Caco-2 (cell line): ENCODE results near the gene JUP. TPM values are rescaled to one million over a fixed set of nuclear protein-coding genes. Genes with fewer than 3 reads are reported as not detected.
A peak's percentile ranks its signal among the peaks of the same experiment; 100 is the strongest.

Experiments used
- BruUV-seq: library from RNA; stranded (reverse); fragments of 400-500 nt; replicated peaks from 2 replicates; lab custom pipeline; 2021; lab: Mats Ljungman, UMichigan
- CTCF ChIA-PET: fragments of 300-600 bp; sonication (Branson Sonifier 250); formaldehyde crosslinking; loops from one replicate; lab custom pipeline; 2022; ENCODE audit warnings: antibody characterized with exemption; lab: Charles Lee
- POLR2A ChIA-PET: fragments of 300-600 bp; sonication (Branson Sonifier 250); formaldehyde crosslinking; loops from one replicate; lab custom pipeline; 2022; ENCODE audit warnings: antibody characterized with exemption; lab: Charles Lee
- DNase-seq, 2 experiments: peaks; one replicate each; pipeline versions ENCODE4 v3.0.0 to v3.0.0-alpha.2; 2020 to 2022
- H3K27me3 ChIP-seq: replicated peaks from 2 replicates; pipeline ENCODE4 v1.6.0; 2011; ENCODE audit warnings: low read length; ENCODE audit not compliant: control insufficient read depth, insufficient read depth
- H3K36me3 ChIP-seq: 2 replicates; pipeline ENCODE4 v1.5.1; 2011; ENCODE audit warnings: low read length; ENCODE audit not compliant: control insufficient read depth, insufficient read depth
- H3K4me1 ChIP-seq: fragments of 250-450 bp; sonication (Bioruptor Pico); 2 replicates; pipeline ENCODE4 v1.5.1; 2020; ENCODE audit warnings: mild to moderate bottlenecking
- H3K4me3 ChIP-seq: 2 replicates; pipeline ENCODE4 v1.5.1; 2011; ENCODE audit warnings: low read depth, mild to moderate bottlenecking, control low read depth, low read length
- H3K9me3 ChIP-seq: fragments of 250-450 bp; sonication (Bioruptor Pico); 2 replicates; pipeline ENCODE4 v1.5.1; 2020; ENCODE audit warnings: mild to moderate bottlenecking, moderate library complexity
- H3K27ac Mint-ChIP-seq: one replicate; pipeline ENCODE4 v1.8.0; 2022; ENCODE audit warnings: mixed read lengths; ENCODE audit not compliant: unreplicated experiment
- H3K27me3 Mint-ChIP-seq: one replicate; pipeline ENCODE4 v1.8.0; 2022; ENCODE audit warnings: mixed read lengths; ENCODE audit not compliant: insufficient read depth, unreplicated experiment
- H3K36me3 Mint-ChIP-seq: one replicate; pipeline ENCODE4 v1.8.0; 2022; ENCODE audit warnings: mild to moderate bottlenecking, mixed read lengths; ENCODE audit not compliant: insufficient read depth, unreplicated experiment
- H3K4me1 Mint-ChIP-seq: one replicate; pipeline ENCODE4 v1.8.0; 2022; ENCODE audit warnings: low read depth, mixed read lengths; ENCODE audit not compliant: unreplicated experiment
- H3K4me3 Mint-ChIP-seq: one replicate; pipeline ENCODE4 v1.8.0; 2022; ENCODE audit warnings: mild to moderate bottlenecking, moderate library complexity, mixed read lengths; ENCODE audit not compliant: unreplicated experiment
- H3K9me3 Mint-ChIP-seq: one replicate; pipeline ENCODE4 v1.8.0; 2022; ENCODE audit warnings: mixed read lengths; ENCODE audit not compliant: unreplicated experiment
- CTCF ChIP-seq, 2 experiments: fragments of 200-600 bp in 1 of 2; IDR thresholded peaks; 1 replicate in 1 of 2; 2 replicates in 1 of 2; pipeline versions ENCODE4 v1.5.1 to v1.8.0; 2011 to 2022; ENCODE audit warnings: antibody characterized with exemption in 1 of 2, control low read depth in 1 of 2, inconsistent platforms in 1 of 2, low read depth in 1 of 2, low read length in 1 of 2, mild to moderate bottlenecking in 1 of 2, moderate library complexity in 1 of 2; ENCODE audit not compliant: insufficient read depth in 1 of 2, severe bottlenecking in 1 of 2, unreplicated experiment in 1 of 2
- intact Hi-C: fragments of 100-400 bp; cut with micrococcal nuclease; formaldehyde crosslinking; loops from one replicate; pipeline ENCODE4 v1.10.0; 2022; ENCODE audit not compliant: unreplicated experiment
- total RNA-seq: library from RNA; stranded (reverse); gene quantifications from 2 replicates; pipeline ENCODE4 v1.2.3, GENCODE V29; 2022

The JUP gene
- total RNA-seq, 1 experiment from 2014 or later = 419 TPM

GRCh38 chr17:41822216-41823140 lies 36.0 kb upstream of the JUP start:
- Histone ChIP-seq H3K4me3 (no peak overlapping the region), H3K36me3 (peaks cover 1% of the 10 kb centered on the region), H3K9me3 (no peaks in the 10 kb centered on the region), H3K4me1 (no peaks in the 10 kb centered on the region), H3K27me3 (no peaks in the 10 kb centered on the region)
- no peak for DNase-seq
- Mint-ChIP-seq H3K9me3 (no peaks in the 10 kb centered on the region), H3K27ac (peak overlapping the region; percentile 67), H3K36me3 (peaks cover 63% of the 10 kb centered on the region), H3K4me1 (no peaks in the 10 kb centered on the region), H3K27me3 (no peaks in the 10 kb centered on the region), H3K4me3 (no peak overlapping the region)
- ChIA-PET CTCF (interaction anchor here (0.6 kb wide), 2 partner anchors 110 to 1465 kb away, joined by 3 to 4 read pairs; no protein-coding TSS in a partner anchor), POLR2A (interaction anchor here (0.5 kb wide), 1 partner anchor 13 kb away, joined by 4 read pairs; no protein-coding TSS in a partner anchor)
- intact Hi-C loops = no loop called here
- no peak for TF ChIP-seq CTCF (IDR thresholded peaks at IDR 0.05; ENCODE audit: insufficient read depth in 1 of 2, low read depth in 1 of 2, low read length in 1 of 2, severe bottlenecking in 1 of 2, unreplicated experiment in 1 of 2)
- TSS peak; percentile 52 for BruUV-seq

- Mint-ChIP-seq H3K36me3 (peaks cover 61% of the 10 kb centered on the region), H3K27ac (peak overlapping the region; percentile 67), H3K4me3 (no peak overlapping the region), H3K27me3 (no peaks in the 10 kb centered on the region), H3K4me1 (no peaks in the 10 kb centered on the region), H3K9me3 (no peaks in the 10 kb centered on the region)
- CTCF ChIA-PET = no interaction called here
- intact Hi-C loops = no loop called here
- Histone ChIP-seq H3K4me3 (no peak overlapping the region), H3K9me3 (no peaks in the 10 kb centered on the region), H3K36me3 (peaks cover 1% of the 10 kb centered on the region), H3K4me1 (no peaks in the 10 kb centered on the region), H3K27me3 (no peaks in the 10 kb centered on the region)
- no TSS peak for BruUV-seq
- POLR2A ChIA-PET = no interaction called here
- TF ChIP-seq CTCF (IDR thresholded peaks at IDR 0.05; ENCODE audit: insufficient read depth in 1 of 2, low read depth in 1 of 2, low read length in 1 of 2, severe bottlenecking in 1 of 2, unreplicated experiment in 1 of 2) = no peak
- DNase-seq = no peak
Measured at GRCh38 chr17:41821776-41822175, 35.3 kb upstream of the JUP start.

GRCh38 chr17:41818024-41818423 lies 31.5 kb upstream of the JUP start:
- BruUV-seq = no TSS peak
- CTCF ChIA-PET = interaction anchor here (0.7 kb wide), 1 partner anchor 13 kb away, joined by 3 read pairs; no protein-coding TSS in a partner anchor
- no peaks in the 10 kb centered on the region for H3K9me3 Mint-ChIP-seq
- no peaks in the 10 kb centered on the region for H3K27me3 Mint-ChIP-seq
- H3K4me1 Mint-ChIP-seq = peaks cover 6% of the 10 kb centered on the region
- no peak for DNase-seq
- H3K4me1 ChIP-seq = peaks cover 8% of the 10 kb centered on the region; the same call in 1 of the 2 replicates
- H3K4me3 ChIP-seq = no peak overlapping the region
- POLR2A ChIA-PET = no interaction called here
- no peaks in the 10 kb centered on the region for H3K9me3 ChIP-seq
- peaks cover 39% of the 10 kb centered on the region for H3K36me3 Mint-ChIP-seq
- intact Hi-C loops = no loop called here
- H3K36me3 ChIP-seq = peaks cover 3% of the 10 kb centered on the region
- H3K4me3 Mint-ChIP-seq = no peak overlapping the region
- H3K27ac Mint-ChIP-seq = no peak overlapping the region
- no peaks in the 10 kb centered on the region for H3K27me3 ChIP-seq
- TF ChIP-seq CTCF (IDR thresholded peaks at IDR 0.05; ENCODE audit: insufficient read depth in 1 of 2, low read depth in 1 of 2, low read length in 1 of 2, severe bottlenecking in 1 of 2, unreplicated experiment in 1 of 2) = no peak
